Caco-2 (cell line): Measurements from ENCODE around the gene STK33. TPM values are rescaled to one million over a fixed set of nuclear protein-coding genes. Genes with fewer than 3 reads are reported as not detected.

Experiments
- BruUV-seq: library from RNA; stranded (reverse); fragments of 400-500 nt; replicated peaks from 2 replicates; lab custom pipeline; 2021; lab: Mats Ljungman, UMichigan
- CTCF ChIA-PET: fragments of 300-600 bp; sonication (Branson Sonifier 250); formaldehyde crosslinking; loops from one replicate; lab custom pipeline; 2022; ENCODE audit warnings: antibody characterized with exemption; lab: Charles Lee
- POLR2A ChIA-PET: fragments of 300-600 bp; sonication (Branson Sonifier 250); formaldehyde crosslinking; loops from one replicate; lab custom pipeline; 2022; ENCODE audit warnings: antibody characterized with exemption; lab: Charles Lee
- DNase-seq, 2 experiments: peaks; one replicate each; pipeline versions ENCODE4 v3.0.0 to v3.0.0-alpha.2; 2020 to 2022
- H3K27me3 ChIP-seq: replicated peaks from 2 replicates; pipeline ENCODE4 v1.6.0; 2011; ENCODE audit warnings: low read length; ENCODE audit not compliant: control insufficient read depth, insufficient read depth
- H3K36me3 ChIP-seq: 2 replicates; pipeline ENCODE4 v1.5.1; 2011; ENCODE audit warnings: low read length; ENCODE audit not compliant: control insufficient read depth, insufficient read depth
- H3K4me1 ChIP-seq: fragments of 250-450 bp; sonication (Bioruptor Pico); 2 replicates; pipeline ENCODE4 v1.5.1; 2020; ENCODE audit warnings: mild to moderate bottlenecking
- H3K4me3 ChIP-seq: 2 replicates; pipeline ENCODE4 v1.5.1; 2011; ENCODE audit warnings: low read depth, mild to moderate bottlenecking, control low read depth, low read length
- H3K9me3 ChIP-seq: fragments of 250-450 bp; sonication (Bioruptor Pico); 2 replicates; pipeline ENCODE4 v1.5.1; 2020; ENCODE audit warnings: mild to moderate bottlenecking, moderate library complexity
- H3K27ac Mint-ChIP-seq: one replicate; pipeline ENCODE4 v1.8.0; 2022; ENCODE audit warnings: mixed read lengths; ENCODE audit not compliant: unreplicated experiment
- H3K27me3 Mint-ChIP-seq: one replicate; pipeline ENCODE4 v1.8.0; 2022; ENCODE audit warnings: mixed read lengths; ENCODE audit not compliant: insufficient read depth, unreplicated experiment
- H3K36me3 Mint-ChIP-seq: one replicate; pipeline ENCODE4 v1.8.0; 2022; ENCODE audit warnings: mild to moderate bottlenecking, mixed read lengths; ENCODE audit not compliant: insufficient read depth, unreplicated experiment
- H3K4me1 Mint-ChIP-seq: one replicate; pipeline ENCODE4 v1.8.0; 2022; ENCODE audit warnings: low read depth, mixed read lengths; ENCODE audit not compliant: unreplicated experiment
- H3K4me3 Mint-ChIP-seq: one replicate; pipeline ENCODE4 v1.8.0; 2022; ENCODE audit warnings: mild to moderate bottlenecking, moderate library complexity, mixed read lengths; ENCODE audit not compliant: unreplicated experiment
- H3K9me3 Mint-ChIP-seq: one replicate; pipeline ENCODE4 v1.8.0; 2022; ENCODE audit warnings: mixed read lengths; ENCODE audit not compliant: unreplicated experiment
- CTCF ChIP-seq, 2 experiments: fragments of 200-600 bp in 1 of 2; IDR thresholded peaks; 1 replicate in 1 of 2; 2 replicates in 1 of 2; pipeline versions ENCODE4 v1.5.1 to v1.8.0; 2011 to 2022; ENCODE audit warnings: antibody characterized with exemption in 1 of 2, control low read depth in 1 of 2, inconsistent platforms in 1 of 2, low read depth in 1 of 2, low read length in 1 of 2, mild to moderate bottlenecking in 1 of 2, moderate library complexity in 1 of 2; ENCODE audit not compliant: insufficient read depth in 1 of 2, severe bottlenecking in 1 of 2, unreplicated experiment in 1 of 2
- intact Hi-C: fragments of 100-400 bp; cut with micrococcal nuclease; formaldehyde crosslinking; loops from one replicate; pipeline ENCODE4 v1.10.0; 2022; ENCODE audit not compliant: unreplicated experiment
- total RNA-seq: library from RNA; stranded (reverse); gene quantifications from 2 replicates; pipeline ENCODE4 v1.2.3, GENCODE V29; 2022

The STK33 gene
- total RNA-seq, 1 experiment from 2014 or later, result 0.98 TPM

DNA sequence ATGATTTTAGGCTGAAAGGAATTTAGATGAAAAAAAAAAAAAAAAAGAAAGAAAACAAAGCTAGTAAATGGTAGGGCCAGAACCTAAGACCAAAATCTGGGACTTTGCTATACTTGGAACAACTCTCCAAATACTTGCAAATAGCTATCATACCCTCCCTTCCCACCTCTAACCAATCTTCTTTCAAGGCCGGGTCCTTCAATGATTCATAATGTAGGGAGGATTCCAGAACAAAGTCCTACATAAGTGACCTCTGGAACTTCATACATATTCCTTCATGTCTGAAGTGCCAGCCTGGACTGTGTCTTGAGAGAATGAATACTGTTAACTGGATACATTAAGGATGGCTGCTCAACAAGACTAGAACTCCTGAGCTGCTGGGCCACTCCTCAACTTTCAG lies 9.9 kb downstream of the STK33 start:
- ChIA-PET POLR2A (interaction anchor here (0.5 kb wide), 1 partner anchor 39 kb away, joined by 5 read pairs; no protein-coding TSS in a partner anchor), CTCF (interaction anchor here (0.7 to 1.0 kb wide), 2 partner anchors 10 to 259 kb away, joined by 3 to 13 read pairs; no protein-coding TSS in a partner anchor)
- intact Hi-C loops, result no loop called here
- H3K4me3 Mint-ChIP-seq, result no peak overlapping the region
- no peaks in the 10 kb centered on the region for H3K36me3 ChIP-seq
- H3K4me1 Mint-ChIP-seq, result no peaks in the 10 kb centered on the region
- H3K27me3 Mint-ChIP-seq, result peaks cover 6% of the 10 kb centered on the region
- no peaks in the 10 kb centered on the region for H3K9me3 ChIP-seq
- H3K4me3 ChIP-seq, result no peak overlapping the region
- no peaks in the 10 kb centered on the region; the same call in 1 of the 2 replicates for H3K27me3 ChIP-seq
- no peaks in the 10 kb centered on the region for H3K36me3 Mint-ChIP-seq
- TF ChIP-seq CTCF (IDR thresholded peaks at IDR 0.05; ENCODE audit: insufficient read depth in 1 of 2, low read depth in 1 of 2, low read length in 1 of 2, severe bottlenecking in 1 of 2, unreplicated experiment in 1 of 2), result no peak
- no peaks in the 10 kb centered on the region for H3K9me3 Mint-ChIP-seq
- no TSS peak for BruUV-seq
- H3K27ac Mint-ChIP-seq, result no peak overlapping the region
- no peak for DNase-seq
- peaks cover 5% of the 10 kb centered on the region; the same call in 1 of the 2 replicates for H3K4me1 ChIP-seq

DNA sequence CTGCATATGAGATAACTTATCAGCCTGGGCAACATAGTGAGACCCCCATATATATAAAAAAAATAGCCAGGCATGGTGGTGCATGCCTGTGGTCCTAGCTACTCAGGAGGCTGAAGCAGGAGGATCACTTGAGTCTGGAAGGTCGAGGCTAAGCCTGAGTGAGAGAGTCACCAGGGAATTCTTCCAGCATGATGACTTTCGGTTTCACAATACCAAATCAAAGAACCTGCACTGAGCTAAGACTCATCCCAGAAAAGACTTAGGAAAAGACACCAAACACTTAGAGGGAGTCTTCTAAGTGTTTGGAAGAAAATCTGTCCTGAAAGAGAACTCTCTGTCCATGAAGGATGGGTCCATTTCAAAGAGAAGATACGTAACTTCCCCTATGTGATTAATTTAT lies 12.7 kb downstream of the STK33 start:
- no peak overlapping the region for H3K27ac Mint-ChIP-seq

More for the DNA sequence above, 12.7 kb downstream of the STK33 start:
- Histone ChIP-seq H3K27me3 (no peaks in the 10 kb centered on the region; the same call in 1 of the 2 replicates), H3K36me3 (no peaks in the 10 kb centered on the region), H3K9me3 (0 out of 2 replicates have a peak, but pooled peaks cover 4% of the 10 kb centered on the region), H3K4me3 (no peak overlapping the region), H3K4me1 (peaks cover 5% of the 10 kb centered on the region; the same call in 1 of the 2 replicates)
- Mint-ChIP-seq H3K4me1 (no peaks in the 10 kb centered on the region), H3K4me3 (no peak overlapping the region), H3K36me3 (no peaks in the 10 kb centered on the region), H3K27me3 (peaks cover 4% of the 10 kb centered on the region), H3K9me3 (no peaks in the 10 kb centered on the region)
- intact Hi-C loops, result no loop called here
- POLR2A ChIA-PET, result no interaction called here
- no peak for TF ChIP-seq CTCF (IDR thresholded peaks at IDR 0.05; ENCODE audit: insufficient read depth in 1 of 2, low read depth in 1 of 2, low read length in 1 of 2, severe bottlenecking in 1 of 2, unreplicated experiment in 1 of 2)
- no peak for DNase-seq
- CTCF ChIA-PET, result no interaction called here
- BruUV-seq, result no TSS peak
